AG09319 (cell line): Measurements from ENCODE around the gene FBXO11.

Experiments
- DNase-seq: peaks from one replicate; pipeline ENCODE4 v3.0.0-alpha.2; 2010; ENCODE audit warnings: low read depth; ENCODE audit errors: extremely low read depth
- CTCF ChIP-seq: IDR thresholded peaks from 2 replicates; pipeline ENCODE4 v1.5.1; 2011; ENCODE audit warnings: low read depth, mild to moderate bottlenecking, inconsistent platforms, low read length, moderate library complexity

Gene FBXO11

GRCh38 chr2:47850198-47850597 lies 56.1 kb downstream of the FBXO11 start:
- TF ChIP-seq CTCF: no peak
- no peak for DNase-seq

- DNase-seq: no peak
- TF ChIP-seq CTCF: no peak
Observed at GRCh38 chr2:47849368-47849767, 56.9 kb downstream of the FBXO11 start.

- no peak for TF ChIP-seq CTCF
- no peak for DNase-seq
Observed at GRCh38 chr2:47844162-47844561, 62.1 kb downstream of the FBXO11 start.

- no peak for TF ChIP-seq CTCF
- no peak for DNase-seq
Observed at GRCh38 chr2:47843407-47843806, 62.9 kb downstream of the FBXO11 start.

GRCh38 chr2:47842846-47843245 lies 63.5 kb downstream of the FBXO11 start:
- TF ChIP-seq CTCF: no peak
- DNase-seq: no peak

- no peak for DNase-seq
- TF ChIP-seq CTCF: no peak
Observed at GRCh38 chr2:47838686-47839085, 67.6 kb downstream of the FBXO11 start.

GRCh38 chr2:47838249-47838648 lies 68.0 kb downstream of the FBXO11 start:
- no peak for TF ChIP-seq CTCF
- DNase-seq: no peak
